ENCODE measurements around the gene NAT8L. TPM values are rescaled to one million over a fixed set of nuclear protein-coding genes. Genes with fewer than 3 reads are reported as not detected.
A peak's percentile ranks its signal among the peaks of the same experiment; 100 is the strongest.

The NAT8L gene
- total RNA-seq, 2 experiments from 2014 or later, result not detected

GRCh38 chr4:2040391-2041238, 18.5 kb upstream of the NAT8L start:
- DNase-seq, result peak in 2 of 14 experiments; percentile 16 to 45
- Histone ChIP-seq H3K9me3 (ENCODE audit: control insufficient read depth in 1 of 2, insufficient read depth in 1 of 2, low read length in 2 of 2) (peaks cover 0 to 19% of the 10 kb centered on the region in 2 experiments), H3K4me1 (ENCODE audit: insufficient read depth, low read length) (peaks cover 23% of the 10 kb centered on the region), H3K27me3 (ENCODE audit: control insufficient read depth in 1 of 2, insufficient read depth in 2 of 2, low read length in 2 of 2) (peaks cover 12 to 19% of the 10 kb centered on the region in 2 experiments), H3K4me3 (ENCODE audit: low read length) (peak overlapping the region; percentile 78), H3K27ac (ENCODE audit: low read depth in 1 of 2, low read length in 2 of 2) (no peak overlapping the region), H3K36me3 (ENCODE audit: insufficient read depth, low read length) (no peaks in the 10 kb centered on the region)
- Mint-ChIP-seq H3K4me3 (peak overlapping the region; percentile 87), H3K27me3 (peaks cover 34% of the 10 kb centered on the region), H3K27ac (peak overlapping the region; percentile 39), H3K9me3 (no peaks in the 10 kb centered on the region), H3K4me1 (ENCODE audit: low read depth) (peaks cover 6% of the 10 kb centered on the region), H3K36me3 (ENCODE audit: low read depth) (no peaks in the 10 kb centered on the region)
- CTCF ChIA-PET, result no interaction called here
- intact Hi-C loops (cut with DNase I, micrococcal nuclease), result loop anchor here in 1 of 2 experiments (1.0 kb wide), 1 partner anchor 32 kb away; the partner anchor contains the start of gene NELFA
- ATAC-seq (ENCODE audit: poor library complexity), result no peak
- POLR2A ChIA-PET, result interaction anchor here (1.5 kb wide), 1 partner anchor 31 kb away, joined by 6 read pairs; no protein-coding TSS in a partner anchor
- TF ChIP-seq CTCF (IDR thresholded peaks at IDR 0.05), result no peak

- H3K9me3 ChIP-seq (ENCODE audit: control insufficient read depth in 1 of 2, insufficient read depth in 1 of 2, low read length in 2 of 2), result peaks cover 0 to 21% of the 10 kb centered on the region in 2 experiments
- ChIA-PET POLR2A (interaction anchor here (0.6 to 1.5 kb wide), 2 partner anchors 11 to 32 kb away, joined by 3 to 6 read pairs; no protein-coding TSS in a partner anchor), CTCF (no interaction called here)
- ATAC-seq (ENCODE audit: poor library complexity), result peak; percentile 58
- peaks cover 23% of the 10 kb centered on the region for H3K4me1 ChIP-seq (ENCODE audit: insufficient read depth, low read length)
- Mint-ChIP-seq H3K27ac (no peak overlapping the region), H3K4me3 (peak overlapping the region; percentile 78), H3K27me3 (peaks cover 39% of the 10 kb centered on the region), H3K9me3 (no peaks in the 10 kb centered on the region), H3K36me3 (ENCODE audit: low read depth) (no peaks in the 10 kb centered on the region), H3K4me1 (ENCODE audit: low read depth) (peaks cover 6% of the 10 kb centered on the region)
- peak; percentile 63 to 91 (median 77) for DNase-seq
- no peaks in the 10 kb centered on the region for H3K36me3 ChIP-seq (ENCODE audit: insufficient read depth, low read length)
- TF ChIP-seq CTCF (IDR thresholded peaks at IDR 0.05), result no peak
- peaks cover 13 to 23% of the 10 kb centered on the region in 2 experiments for H3K27me3 ChIP-seq (ENCODE audit: control insufficient read depth in 1 of 2, insufficient read depth in 2 of 2, low read length in 2 of 2)
- intact Hi-C loops (cut with DNase I, micrococcal nuclease), result loop anchor here in 1 of 2 experiments (1.0 kb wide), 1 partner anchor 33 kb away; the partner anchor contains the start of gene NELFA
- H3K27ac ChIP-seq (ENCODE audit: low read depth in 1 of 2, low read length in 2 of 2), result no peak overlapping the region
- H3K4me3 ChIP-seq (ENCODE audit: low read length), result peak overlapping the region; percentile 78
Observed at GRCh38 chr4:2041239-2042130, 17.6 kb upstream of the NAT8L start.

GRCh38 chr4:2042204-2042946, 16.8 kb upstream of the NAT8L start:
- H3K27me3 Mint-ChIP-seq, result peaks cover 31% of the 10 kb centered on the region

More at GRCh38 chr4:2042204-2042946, 16.8 kb upstream of the NAT8L start:
- peak; percentile 62 for ATAC-seq (ENCODE audit: poor library complexity)
- Mint-ChIP-seq H3K36me3 (ENCODE audit: low read depth) (no peaks in the 10 kb centered on the region), H3K4me1 (ENCODE audit: low read depth) (peaks cover 6% of the 10 kb centered on the region), H3K4me3 (peak overlapping the region; percentile 81), H3K9me3 (no peaks in the 10 kb centered on the region), H3K27ac (no peak overlapping the region)
- peak in 9 of 14 experiments; percentile 25 to 69 (median 44) for DNase-seq
- ChIA-PET POLR2A (no interaction called here), CTCF (no interaction called here)
- peaks cover 10 to 20% of the 10 kb centered on the region in 2 experiments for H3K27me3 ChIP-seq (ENCODE audit: control insufficient read depth in 1 of 2, insufficient read depth in 2 of 2, low read length in 2 of 2)
- intact Hi-C loops (cut with DNase I, micrococcal nuclease), result no loop called here
- H3K4me3 ChIP-seq (ENCODE audit: low read length), result peak overlapping the region; percentile 78
- peaks cover 0 to 27% of the 10 kb centered on the region in 2 experiments for H3K9me3 ChIP-seq (ENCODE audit: control insufficient read depth in 1 of 2, insufficient read depth in 1 of 2, low read length in 2 of 2)
- peaks cover 27% of the 10 kb centered on the region for H3K4me1 ChIP-seq (ENCODE audit: insufficient read depth, low read length)
- no peaks in the 10 kb centered on the region for H3K36me3 ChIP-seq (ENCODE audit: insufficient read depth, low read length)
- no peak overlapping the region for H3K27ac ChIP-seq (ENCODE audit: low read depth in 1 of 2, low read length in 2 of 2)
- TF ChIP-seq CTCF (IDR thresholded peaks at IDR 0.05), result no peak
